Activated naive CD4-positive, alpha-beta T cell treated with anti-CD3 and anti-CD28 coated beads, Interleukin-2, amount 50 U/mL, for 24 hours (primary cell): Measurements from ENCODE around the gene UVSSA.
A peak's percentile ranks its signal among the peaks of the same experiment; 100 is the strongest.

Experiments
- H3K27ac Mint-ChIP-seq: one replicate; pipeline ENCODE4 v1.8.0; 2021; ENCODE audit warnings: mild to moderate bottlenecking, mixed read lengths
- H3K27me3 Mint-ChIP-seq: one replicate; pipeline ENCODE4 v1.8.0; 2021; ENCODE audit warnings: mixed read lengths
- H3K36me3 Mint-ChIP-seq: one replicate; pipeline ENCODE4 v1.8.0; 2021; ENCODE audit warnings: mixed read lengths
- H3K4me1 Mint-ChIP-seq: one replicate; pipeline ENCODE4 v1.8.0; 2021; ENCODE audit warnings: mixed read lengths
- H3K4me3 Mint-ChIP-seq: one replicate; pipeline ENCODE4 v1.8.0; 2021; ENCODE audit warnings: mild to moderate bottlenecking, mixed read lengths
- H3K9me3 Mint-ChIP-seq: one replicate; pipeline ENCODE4 v1.8.0; 2021; ENCODE audit warnings: mixed read lengths

UVSSA gene

DNA sequence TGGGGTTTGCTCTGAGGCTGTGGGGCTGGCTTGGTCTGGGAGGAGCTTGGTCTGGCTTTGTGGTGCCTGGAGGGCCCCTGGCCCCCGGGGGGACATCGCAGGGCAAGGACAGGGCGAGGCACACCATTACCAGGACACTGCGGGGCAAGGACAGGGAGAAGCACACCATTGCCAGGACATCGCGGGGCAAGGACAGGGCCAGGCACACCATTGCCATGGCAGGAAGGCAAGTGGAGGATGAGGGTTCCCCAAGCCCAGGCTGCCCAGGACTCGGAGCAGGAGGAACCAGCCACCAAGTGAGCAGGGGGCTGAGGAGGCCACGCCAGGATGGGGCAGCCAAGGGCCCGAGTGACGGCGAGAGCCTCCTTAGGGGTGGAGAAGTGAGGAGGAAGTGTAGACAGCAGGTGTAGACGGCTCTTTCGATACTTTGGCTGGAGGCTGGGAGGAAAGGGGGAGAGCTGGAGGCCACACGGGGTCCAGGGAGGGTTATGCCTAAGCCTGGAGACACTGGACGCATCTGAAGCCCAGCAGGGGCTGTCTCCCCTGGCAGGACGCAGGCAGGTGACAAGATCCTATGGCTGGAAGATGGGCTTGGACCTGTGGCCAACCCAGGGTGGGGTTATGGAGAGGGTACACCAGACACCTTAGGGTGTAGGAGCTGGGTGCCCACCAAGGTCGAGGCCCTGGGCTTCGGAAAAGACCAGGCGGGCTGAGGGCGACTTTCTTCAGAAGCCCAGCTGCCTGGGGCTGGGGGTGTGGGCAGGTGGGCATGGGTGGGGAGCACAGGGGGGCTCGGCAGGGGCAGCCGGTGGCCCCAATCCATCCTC is 51.9 kb downstream of the UVSSA start:
- no peak overlapping the region for H3K27ac Mint-ChIP-seq
- H3K4me1 Mint-ChIP-seq = no peaks in the 10 kb centered on the region
- no peak overlapping the region for H3K4me3 Mint-ChIP-seq
- peaks cover 2% of the 10 kb centered on the region for H3K36me3 Mint-ChIP-seq
- no peaks in the 10 kb centered on the region for H3K9me3 Mint-ChIP-seq
- peaks cover 5% of the 10 kb centered on the region for H3K27me3 Mint-ChIP-seq

DNA sequence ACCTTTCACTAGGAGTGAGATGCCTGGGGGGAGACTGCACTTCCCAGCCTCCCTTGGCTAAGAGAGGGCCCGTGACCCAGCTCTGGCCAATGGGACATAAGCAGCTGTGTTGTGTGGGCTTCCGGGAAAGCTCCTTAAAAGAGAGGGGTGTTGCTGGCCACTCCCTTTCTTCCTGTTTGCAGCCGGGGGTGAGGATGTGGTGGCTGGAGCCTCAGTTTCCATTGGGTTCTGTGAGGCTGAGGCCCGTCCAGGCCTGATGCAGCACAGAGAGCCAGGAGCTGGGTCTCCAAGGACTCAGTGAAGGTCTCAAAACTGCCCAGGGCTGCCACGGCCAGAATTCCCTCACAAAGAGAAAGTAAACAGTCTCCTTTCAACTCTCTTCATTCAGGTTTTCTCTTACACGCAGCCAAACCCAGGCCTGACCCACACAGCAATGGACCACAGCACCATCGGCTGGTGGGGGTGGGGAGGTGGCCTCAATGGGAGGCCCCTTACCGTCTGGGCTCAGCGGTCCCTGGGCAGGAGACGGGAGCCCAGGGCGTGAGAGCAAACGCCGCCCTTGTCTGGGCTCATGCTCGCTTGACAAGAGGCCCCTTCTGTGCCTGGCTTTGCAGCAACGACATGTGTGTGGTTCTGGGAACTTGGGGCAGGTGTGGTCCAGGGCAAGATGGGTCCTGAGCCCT is 52.6 kb downstream of the UVSSA start:
- peaks cover 2% of the 10 kb centered on the region for H3K36me3 Mint-ChIP-seq

DNA sequence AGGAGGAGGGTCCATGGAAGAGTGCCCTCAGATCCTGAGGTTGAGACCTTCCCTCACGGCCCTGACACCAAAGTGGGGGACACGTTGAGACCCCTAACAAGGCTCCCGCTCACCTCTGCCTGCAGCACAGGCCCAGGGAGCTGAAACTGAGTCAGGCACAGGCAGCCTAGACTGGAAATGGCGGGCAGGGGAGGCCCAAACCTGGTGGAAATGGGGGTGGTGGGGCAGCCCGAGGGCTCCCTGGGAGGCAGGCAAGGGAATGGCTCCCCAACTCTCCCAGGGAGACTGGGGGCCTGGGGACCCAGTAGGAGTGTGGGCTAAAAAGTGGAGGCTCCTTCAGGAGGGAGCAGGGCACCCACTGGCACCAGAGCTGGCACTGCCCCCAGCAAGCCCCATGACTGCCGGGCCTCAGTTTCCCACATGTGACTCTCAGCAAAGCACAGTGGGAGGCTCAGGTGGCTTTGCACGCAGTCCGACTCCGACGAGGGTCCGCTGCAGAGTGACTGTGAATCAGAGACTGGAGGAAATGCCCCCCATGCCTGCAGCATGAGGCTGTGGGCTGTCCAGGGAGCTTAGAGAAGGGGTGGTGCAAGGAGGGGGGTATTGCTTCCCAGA is 53.3 kb downstream of the UVSSA start:
- Mint-ChIP-seq H3K27ac (no peak overlapping the region), H3K36me3 (peaks cover 2% of the 10 kb centered on the region), H3K4me1 (peaks cover 2% of the 10 kb centered on the region), H3K9me3 (no peaks in the 10 kb centered on the region), H3K27me3 (peaks cover 9% of the 10 kb centered on the region), H3K4me3 (no peak overlapping the region)

More for the DNA sequence above, 52.6 kb downstream of the UVSSA start:
- Mint-ChIP-seq H3K9me3 (no peaks in the 10 kb centered on the region), H3K4me1 (no peaks in the 10 kb centered on the region), H3K27ac (no peak overlapping the region), H3K27me3 (peaks cover 6% of the 10 kb centered on the region), H3K4me3 (no peak overlapping the region)

DNA sequence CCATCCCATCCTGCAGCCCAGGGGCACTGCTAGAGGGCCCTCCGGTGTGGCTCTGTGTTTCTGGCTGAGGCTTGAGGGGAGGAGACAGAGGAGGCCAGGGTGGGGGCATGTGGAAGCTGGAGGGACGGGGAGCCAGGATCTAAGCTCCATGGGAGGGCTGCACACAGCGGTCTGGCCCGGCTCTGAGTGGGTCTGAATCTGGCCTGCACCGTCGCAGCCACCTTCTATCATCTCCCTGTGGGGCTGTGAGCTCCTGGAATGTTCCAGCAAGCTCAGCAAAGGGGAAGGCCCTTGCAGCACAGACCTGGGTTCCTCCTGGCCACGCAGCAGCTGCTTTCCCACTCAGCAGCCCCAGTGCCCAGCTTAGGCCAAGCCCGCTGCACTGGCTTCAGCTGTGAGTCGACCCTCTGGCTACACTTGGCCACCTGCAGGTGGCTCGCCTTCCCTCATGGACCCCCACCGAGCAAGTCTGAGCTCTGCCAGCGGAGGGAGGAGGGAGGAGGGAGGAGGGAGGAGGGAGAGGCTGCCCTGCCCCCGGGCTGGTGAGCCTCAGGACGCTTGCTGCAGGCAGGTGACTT is 53.9 kb downstream of the UVSSA start:
- no peaks in the 10 kb centered on the region for H3K36me3 Mint-ChIP-seq
- H3K4me3 Mint-ChIP-seq = no peak overlapping the region

DNA sequence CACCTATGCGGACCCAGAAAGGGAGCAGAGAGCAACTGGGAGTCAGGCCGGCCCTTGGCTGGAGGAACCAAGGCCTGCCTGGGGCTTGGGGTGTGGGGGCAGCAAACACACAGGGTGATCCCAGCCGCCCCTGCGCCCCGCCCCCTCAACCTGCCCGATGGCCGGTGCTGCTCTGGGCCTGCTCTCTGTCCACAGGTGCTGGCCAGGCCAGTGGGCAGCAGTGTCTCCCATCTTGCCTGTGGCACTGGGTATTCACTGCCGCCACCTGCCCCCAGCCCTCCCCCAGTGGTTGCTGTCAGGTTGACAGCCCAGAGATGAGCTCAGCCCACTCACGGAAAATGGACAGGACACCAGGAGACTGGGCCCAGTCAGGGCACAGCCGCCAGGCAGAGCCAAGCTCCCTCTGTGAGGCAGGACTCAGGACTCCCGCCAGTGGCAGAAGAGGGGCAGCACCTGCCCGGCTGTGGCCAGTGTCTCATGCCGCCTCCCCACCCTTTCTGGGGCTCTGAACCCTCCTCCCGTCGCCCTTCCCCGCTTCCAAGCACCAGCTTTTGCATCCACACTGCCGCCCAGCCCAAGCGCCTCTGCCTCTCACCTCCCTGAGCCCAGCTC is 54.5 kb downstream of the UVSSA start:
- no peaks in the 10 kb centered on the region for H3K36me3 Mint-ChIP-seq
- no peak overlapping the region for H3K27ac Mint-ChIP-seq
- H3K4me3 Mint-ChIP-seq = no peak overlapping the region
- peaks cover 10% of the 10 kb centered on the region for H3K27me3 Mint-ChIP-seq
- no peaks in the 10 kb centered on the region for H3K9me3 Mint-ChIP-seq
- peaks cover 4% of the 10 kb centered on the region for H3K4me1 Mint-ChIP-seq

More for the DNA sequence above, 53.9 kb downstream of the UVSSA start:
- Mint-ChIP-seq H3K27me3 (peaks cover 10% of the 10 kb centered on the region), H3K4me1 (peaks cover 4% of the 10 kb centered on the region), H3K9me3 (no peaks in the 10 kb centered on the region), H3K27ac (no peak overlapping the region)

DNA sequence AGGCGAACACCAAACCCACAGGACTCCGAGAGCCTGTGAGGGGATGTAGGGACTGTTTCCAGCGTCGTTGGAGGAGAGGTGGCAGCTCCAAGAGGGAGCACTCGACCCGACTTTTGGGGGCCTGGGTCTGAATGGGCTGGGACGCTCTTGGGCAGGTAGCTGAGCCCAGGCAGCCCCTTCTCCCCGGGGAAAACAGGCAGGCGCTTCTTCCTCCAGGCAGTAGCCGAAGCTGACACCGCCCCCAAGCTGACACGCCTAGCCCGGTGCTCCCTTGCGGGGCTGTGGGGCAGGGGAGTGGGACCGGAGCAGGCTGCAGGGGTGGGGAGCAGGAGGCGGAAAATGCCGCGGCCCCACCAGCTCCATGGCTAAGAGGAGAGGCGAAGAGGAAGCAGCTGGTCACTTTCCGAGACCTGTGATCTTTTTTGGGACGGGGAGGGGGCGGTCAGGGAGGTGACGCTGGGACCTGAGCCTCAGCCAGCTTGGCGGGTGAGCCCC is 55.1 kb downstream of the UVSSA start:
- Mint-ChIP-seq H3K9me3 (no peaks in the 10 kb centered on the region), H3K27me3 (peaks cover 10% of the 10 kb centered on the region), H3K36me3 (no peaks in the 10 kb centered on the region), H3K4me1 (peaks cover 4% of the 10 kb centered on the region), H3K4me3 (no peak overlapping the region), H3K27ac (no peak overlapping the region)

DNA sequence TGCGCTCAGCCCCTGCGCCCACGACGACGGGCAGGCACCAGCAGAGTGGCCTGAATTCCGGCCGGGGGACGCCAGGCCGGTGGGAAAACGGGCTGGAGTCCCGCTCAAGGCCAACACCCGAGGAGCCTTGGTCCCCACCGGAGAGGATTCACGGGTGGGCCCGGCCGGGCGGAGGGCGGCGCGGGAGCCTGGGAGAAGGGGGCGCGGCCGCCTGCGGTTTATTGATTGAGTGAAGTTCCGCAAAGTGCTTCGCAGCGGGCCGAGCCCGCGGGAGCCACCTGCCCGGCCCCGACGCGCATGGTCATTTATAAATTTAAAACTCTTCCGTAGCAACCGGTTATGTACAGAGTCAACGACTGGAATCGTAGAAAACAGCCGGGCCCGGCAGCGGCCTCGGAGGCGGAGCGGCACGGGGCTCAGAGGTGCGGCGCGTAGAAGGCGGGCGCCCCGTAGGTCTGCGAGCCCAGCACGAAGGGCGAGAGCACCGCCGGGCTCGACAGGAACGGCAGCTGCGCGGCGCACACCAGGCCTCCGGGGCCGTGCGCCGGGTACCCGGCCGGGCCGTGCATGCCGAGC is 55.6 kb downstream of the UVSSA start:
- H3K27ac Mint-ChIP-seq = no peak overlapping the region
- H3K36me3 Mint-ChIP-seq = no peaks in the 10 kb centered on the region
- H3K27me3 Mint-ChIP-seq = peaks cover 15% of the 10 kb centered on the region
- H3K4me3 Mint-ChIP-seq = no peak overlapping the region
- H3K4me1 Mint-ChIP-seq = peaks cover 4% of the 10 kb centered on the region
- no peaks in the 10 kb centered on the region for H3K9me3 Mint-ChIP-seq

DNA sequence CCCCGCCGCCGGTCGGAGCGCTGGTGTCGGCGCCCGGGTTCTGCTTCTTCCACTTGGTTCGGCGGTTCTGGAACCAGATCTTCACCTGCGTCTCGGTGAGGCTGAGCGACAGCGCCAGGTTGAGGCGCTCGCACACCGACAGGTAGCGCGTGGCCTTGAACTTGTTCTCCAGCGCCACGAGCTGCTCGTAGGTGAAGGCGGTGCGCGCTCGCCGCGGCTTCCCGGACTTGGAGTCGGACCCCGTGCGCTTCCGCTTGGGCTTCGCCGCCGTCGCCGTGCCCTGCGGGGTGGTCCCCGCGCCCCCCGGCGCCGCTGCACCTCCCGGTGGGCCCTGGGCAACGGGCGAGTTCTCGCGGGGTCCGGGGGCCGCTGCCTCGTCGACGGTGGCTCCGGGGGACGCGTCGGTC is 56.2 kb downstream of the UVSSA start:
- Mint-ChIP-seq H3K27ac (no peak overlapping the region), H3K9me3 (no peaks in the 10 kb centered on the region), H3K36me3 (no peaks in the 10 kb centered on the region), H3K4me1 (peaks cover 4% of the 10 kb centered on the region), H3K27me3 (peaks cover 16% of the 10 kb centered on the region), H3K4me3 (no peak overlapping the region)

DNA sequence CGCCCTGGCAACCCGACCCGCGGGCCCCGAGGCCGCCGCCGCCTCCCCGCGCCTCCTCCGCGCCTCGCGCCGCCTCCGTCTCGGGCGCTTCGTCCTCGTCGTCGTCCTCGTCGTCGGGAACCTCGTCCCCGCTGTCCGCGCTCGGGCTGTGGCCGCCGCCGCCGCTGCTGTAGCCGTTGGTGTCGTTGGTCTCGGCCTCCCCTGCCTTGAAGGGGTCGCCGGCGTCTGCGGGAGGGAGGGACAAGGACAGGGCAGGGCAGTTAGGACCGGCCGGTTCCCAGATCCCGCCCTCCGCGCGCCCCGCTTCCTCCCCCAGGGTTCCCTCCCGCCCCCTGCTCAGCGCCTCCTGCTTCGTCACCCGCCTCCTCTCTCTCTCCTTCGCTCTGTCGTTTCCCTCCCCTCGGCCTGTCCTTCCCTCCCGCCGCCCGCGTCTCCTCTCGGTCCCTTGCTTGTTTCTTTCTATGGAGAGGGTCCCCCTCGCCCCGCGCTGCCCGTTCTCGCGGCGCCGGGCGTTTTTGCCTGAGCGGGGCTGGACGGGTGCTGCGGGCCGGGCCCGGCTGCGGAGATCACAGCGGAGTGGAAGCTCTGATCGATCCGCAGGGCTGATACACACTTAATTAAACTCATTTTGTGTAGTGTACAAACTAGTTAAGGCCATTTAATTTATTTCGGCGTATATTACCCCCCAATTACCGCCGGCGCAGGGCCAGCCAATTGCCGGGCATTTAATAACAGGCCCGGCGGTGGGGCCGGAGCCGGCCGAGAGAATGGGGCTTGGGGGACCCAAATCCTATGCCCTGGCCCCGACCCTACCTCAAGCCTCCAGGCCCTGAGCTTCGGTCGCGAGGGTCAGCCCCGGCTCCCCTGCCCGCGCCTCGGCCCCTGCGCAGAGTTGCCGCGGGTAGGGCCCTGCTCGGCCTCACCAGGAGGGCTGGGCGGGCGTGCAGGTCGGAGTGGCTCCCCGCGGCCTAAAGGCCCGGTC is 56.9 kb downstream of the UVSSA start:
- Mint-ChIP-seq H3K9me3 (no peaks in the 10 kb centered on the region), H3K27me3 (peaks cover 21% of the 10 kb centered on the region), H3K4me1 (peaks cover 7% of the 10 kb centered on the region), H3K4me3 (peak overlapping the region; percentile 39), H3K36me3 (peaks cover 2% of the 10 kb centered on the region), H3K27ac (no peak overlapping the region)

DNA sequence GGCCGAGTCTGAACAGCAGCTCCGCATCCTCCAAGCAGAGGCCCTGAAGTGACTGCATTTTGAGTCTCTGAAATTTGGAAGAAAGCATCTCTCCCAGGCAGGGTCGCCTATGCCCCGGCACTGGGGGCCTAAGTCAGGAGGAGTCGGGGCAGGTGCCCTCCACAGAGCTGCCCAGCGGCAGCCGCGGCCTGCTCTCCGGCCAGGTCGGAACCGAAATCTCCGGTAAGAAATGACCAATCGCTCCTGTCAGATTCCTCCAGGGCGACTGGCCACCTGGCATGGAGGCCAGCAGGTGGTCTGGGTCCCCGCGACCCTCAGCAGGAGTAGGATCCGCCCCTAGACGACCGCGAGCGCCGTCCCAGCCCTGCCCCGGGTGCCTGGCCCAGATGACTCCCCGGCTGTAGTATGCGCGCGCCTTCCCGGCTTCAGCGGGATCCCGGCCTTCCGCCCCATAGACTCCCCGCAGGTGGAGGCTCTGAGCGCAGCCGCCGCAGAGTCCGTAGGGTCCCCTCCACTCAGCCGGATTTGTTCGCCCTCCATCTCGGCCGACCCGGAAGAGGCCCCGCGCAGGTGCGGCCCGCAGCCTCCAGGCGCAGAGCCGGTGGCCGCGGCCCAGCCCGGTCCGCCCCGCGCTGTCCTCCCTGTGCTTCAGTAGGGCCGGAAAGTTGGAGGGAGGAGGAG is 57.7 kb downstream of the UVSSA start:
- H3K27ac Mint-ChIP-seq = no peak overlapping the region
- peaks cover 26% of the 10 kb centered on the region for H3K27me3 Mint-ChIP-seq
- H3K4me1 Mint-ChIP-seq = peaks cover 7% of the 10 kb centered on the region
- no peak overlapping the region for H3K4me3 Mint-ChIP-seq
- H3K36me3 Mint-ChIP-seq = peaks cover 2% of the 10 kb centered on the region
- no peaks in the 10 kb centered on the region for H3K9me3 Mint-ChIP-seq

DNA sequence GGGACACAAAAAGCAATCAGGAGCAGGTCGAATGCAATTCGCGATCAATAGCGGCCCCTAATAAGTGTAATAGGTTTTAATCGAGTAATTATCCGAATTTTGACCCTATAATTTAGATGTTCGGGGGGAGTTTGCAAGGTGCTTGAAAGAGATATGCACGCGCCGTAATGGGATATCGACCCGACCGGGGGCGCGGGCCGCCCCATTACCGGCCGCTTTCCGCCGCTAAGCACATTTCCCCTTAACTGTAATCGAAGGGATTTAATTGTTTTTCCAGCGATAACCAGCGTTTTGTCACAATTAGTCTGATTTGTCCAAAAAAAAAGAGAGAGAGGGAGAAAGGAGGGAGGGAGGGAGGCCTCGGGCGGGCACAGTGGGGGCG is 58.2 kb downstream of the UVSSA start:
- Mint-ChIP-seq H3K27me3 (peaks cover 30% of the 10 kb centered on the region), H3K36me3 (peaks cover 2% of the 10 kb centered on the region), H3K4me1 (peaks cover 7% of the 10 kb centered on the region), H3K9me3 (no peaks in the 10 kb centered on the region), H3K27ac (peak overlapping the region; percentile 23), H3K4me3 (peak overlapping the region; percentile 37)

DNA sequence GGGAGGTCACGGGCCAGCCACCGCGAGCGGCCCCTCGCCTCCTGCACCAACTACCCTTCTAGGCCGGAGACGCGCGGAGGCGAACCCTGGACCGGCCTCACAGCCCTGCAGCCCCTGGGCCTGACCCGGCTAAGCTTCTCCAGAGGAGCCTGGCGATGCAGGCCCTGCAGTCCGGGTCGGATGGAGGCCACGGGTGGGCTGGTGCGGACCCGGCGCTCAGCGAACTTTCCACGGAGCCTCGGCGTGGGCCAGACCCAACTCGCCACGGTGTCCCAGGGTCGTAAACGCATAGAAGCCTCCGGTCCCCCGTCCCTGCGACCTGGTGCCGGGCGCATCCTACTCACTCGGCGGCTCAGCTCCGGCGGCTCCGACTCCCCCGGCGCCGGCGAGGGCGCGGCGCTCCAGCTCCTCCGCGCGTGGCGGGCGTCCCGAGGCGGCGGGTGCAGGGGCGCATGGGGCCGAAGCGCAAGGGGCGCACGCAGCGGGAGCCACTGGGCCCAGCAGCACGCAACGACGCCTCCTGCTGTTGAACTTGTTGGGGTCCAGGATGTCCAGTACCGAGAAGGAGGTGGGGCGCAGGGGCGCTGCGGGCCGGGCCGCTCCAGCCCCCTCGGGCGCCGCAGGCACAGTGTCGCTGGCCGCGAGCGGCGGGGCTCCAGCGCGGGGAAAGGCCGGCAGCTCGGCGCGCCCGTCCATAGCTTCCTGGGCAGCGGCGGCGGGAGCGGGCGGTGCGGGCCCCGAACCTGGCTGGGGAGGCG is 58.8 kb downstream of the UVSSA start:
- Mint-ChIP-seq H3K9me3 (no peaks in the 10 kb centered on the region), H3K27ac (no peak overlapping the region), H3K27me3 (peaks cover 33% of the 10 kb centered on the region), H3K4me3 (no peak overlapping the region), H3K36me3 (peaks cover 2% of the 10 kb centered on the region), H3K4me1 (peaks cover 7% of the 10 kb centered on the region)

DNA sequence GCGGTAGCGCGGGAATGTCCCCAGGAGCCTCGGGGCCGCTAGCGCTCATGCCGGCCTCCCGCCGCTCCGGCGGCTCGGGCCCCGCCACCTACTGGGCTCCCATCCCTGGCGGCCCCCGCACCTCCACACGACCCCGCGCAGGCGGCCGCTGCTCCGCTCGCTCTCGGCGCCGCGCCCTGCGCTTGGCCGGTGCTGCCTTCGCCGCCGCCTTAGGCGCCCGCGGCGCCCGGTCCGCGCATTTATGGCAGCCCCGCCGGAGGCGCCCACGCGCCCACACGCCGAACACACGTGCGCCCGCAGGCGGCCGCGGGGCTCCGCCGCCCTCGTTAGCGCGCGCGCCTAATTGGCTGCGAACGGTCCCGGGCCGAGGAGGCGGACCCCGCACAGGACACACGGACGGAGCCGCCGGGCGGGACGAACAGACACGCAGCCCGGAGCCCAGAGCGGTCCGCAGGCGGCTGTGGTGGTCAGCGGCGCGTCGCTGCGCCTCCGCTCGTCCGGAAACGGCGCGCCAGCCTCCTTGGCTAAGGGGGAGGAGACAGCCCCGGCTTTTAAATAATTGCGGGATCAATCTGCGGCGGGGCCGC is 59.5 kb downstream of the UVSSA start, which contains the start of gene NKX1-1:
TSS of gene NKX1-1 (minus strand) at position 49 of the 587 bp plus-strand sequence. CDS start at position 49, 0 bp downstream.
- Mint-ChIP-seq H3K4me3 (peak within 1 kb of the TSS; percentile 37), H3K9me3 (no peaks in the 10 kb centered on the region), H3K36me3 (peaks cover 2% of the 10 kb centered on the region), H3K27me3 (peaks cover 39% of the 10 kb centered on the region), H3K27ac (peak within 1 kb of the TSS; percentile 23), H3K4me1 (peaks cover 7% of the 10 kb centered on the region)
